ENCODE results near the gene FANCG.

DNA sequence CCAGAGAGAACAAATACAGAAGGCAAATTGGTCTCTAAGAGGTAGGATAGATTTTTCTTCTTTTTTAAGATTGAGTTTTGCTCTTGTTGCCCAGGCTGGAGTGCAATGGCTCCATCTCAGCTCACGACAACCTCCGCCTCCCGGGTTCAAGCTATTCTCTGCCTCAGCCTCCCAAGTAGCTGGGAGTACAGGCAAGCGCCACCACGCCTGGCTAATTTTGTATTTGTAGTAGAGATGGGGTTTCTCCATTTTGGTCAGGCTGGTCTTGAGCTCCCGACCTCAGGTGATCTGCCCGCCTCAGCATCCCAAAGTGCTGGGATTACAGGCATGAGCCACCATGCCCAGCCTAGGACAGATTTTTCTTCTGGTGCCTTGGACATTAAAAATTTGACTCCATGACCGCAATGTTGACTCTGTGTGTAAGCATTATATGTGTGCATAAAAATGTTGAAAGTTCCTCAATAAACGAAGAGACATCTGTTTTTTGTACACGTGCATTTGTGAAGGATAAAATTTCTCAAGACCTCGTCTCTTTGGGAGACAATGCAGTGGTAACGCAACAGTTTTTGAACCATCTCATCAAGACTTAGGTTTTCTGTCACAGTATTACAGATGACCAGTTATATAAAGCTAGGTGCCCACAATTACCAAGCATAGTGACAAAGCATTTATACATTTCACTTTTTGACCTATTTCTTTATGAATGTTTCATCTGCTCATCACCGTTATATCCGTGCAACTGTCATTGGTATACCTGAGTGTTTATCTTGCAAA lies 24.7 kb downstream of the FANCG start:
- TF ChIP-seq CREB1 (IDR thresholded peaks at IDR 0.05; ENCODE audit: low read depth), result no peak
- no peak for TF ChIP-seq RAD21 (IDR thresholded peaks at IDR 0.05; ENCODE audit: low read depth)
- TF ChIP-seq, protein P1, sequence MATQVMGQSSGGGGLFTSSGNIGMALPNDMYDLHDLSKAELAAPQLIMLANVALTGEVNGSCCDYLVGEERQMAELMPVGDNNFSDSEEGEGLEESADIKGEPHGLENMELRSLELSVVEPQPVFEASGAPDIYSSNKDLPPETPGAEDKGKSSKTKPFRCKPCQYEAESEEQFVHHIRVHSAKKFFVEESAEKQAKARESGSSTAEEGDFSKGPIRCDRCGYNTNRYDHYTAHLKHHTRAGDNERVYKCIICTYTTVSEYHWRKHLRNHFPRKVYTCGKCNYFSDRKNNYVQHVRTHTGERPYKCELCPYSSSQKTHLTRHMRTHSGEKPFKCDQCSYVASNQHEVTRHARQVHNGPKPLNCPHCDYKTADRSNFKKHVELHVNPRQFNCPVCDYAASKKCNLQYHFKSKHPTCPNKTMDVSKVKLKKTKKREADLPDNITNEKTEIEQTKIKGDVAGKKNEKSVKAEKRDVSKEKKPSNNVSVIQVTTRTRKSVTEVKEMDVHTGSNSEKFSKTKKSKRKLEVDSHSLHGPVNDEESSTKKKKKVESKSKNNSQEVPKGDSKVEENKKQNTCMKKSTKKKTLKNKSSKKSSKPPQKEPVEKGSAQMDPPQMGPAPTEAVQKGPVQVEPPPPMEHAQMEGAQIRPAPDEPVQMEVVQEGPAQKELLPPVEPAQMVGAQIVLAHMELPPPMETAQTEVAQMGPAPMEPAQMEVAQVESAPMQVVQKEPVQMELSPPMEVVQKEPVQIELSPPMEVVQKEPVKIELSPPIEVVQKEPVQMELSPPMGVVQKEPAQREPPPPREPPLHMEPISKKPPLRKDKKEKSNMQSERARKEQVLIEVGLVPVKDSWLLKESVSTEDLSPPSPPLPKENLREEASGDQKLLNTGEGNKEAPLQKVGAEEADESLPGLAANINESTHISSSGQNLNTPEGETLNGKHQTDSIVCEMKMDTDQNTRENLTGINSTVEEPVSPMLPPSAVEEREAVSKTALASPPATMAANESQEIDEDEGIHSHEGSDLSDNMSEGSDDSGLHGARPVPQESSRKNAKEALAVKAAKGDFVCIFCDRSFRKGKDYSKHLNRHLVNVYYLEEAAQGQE (IDR thresholded peaks at IDR 0.05; ENCODE audit: low read depth), result no peak
- TF ChIP-seq NFIC (IDR thresholded peaks at IDR 0.05), result no peak
- TF ChIP-seq ZBTB7A (IDR thresholded peaks at IDR 0.05; ENCODE audit: low read depth), result no peak
- no peak for TF ChIP-seq CEBPB (IDR thresholded peaks at IDR 0.05)
- TF ChIP-seq EP300 (IDR thresholded peaks at IDR 0.05; ENCODE audit: borderline replicate concordance), result no peak
- TF ChIP-seq TAF1 (IDR thresholded peaks at IDR 0.05; ENCODE audit: low read depth), result no peak
- TF ChIP-seq, protein P2, sequence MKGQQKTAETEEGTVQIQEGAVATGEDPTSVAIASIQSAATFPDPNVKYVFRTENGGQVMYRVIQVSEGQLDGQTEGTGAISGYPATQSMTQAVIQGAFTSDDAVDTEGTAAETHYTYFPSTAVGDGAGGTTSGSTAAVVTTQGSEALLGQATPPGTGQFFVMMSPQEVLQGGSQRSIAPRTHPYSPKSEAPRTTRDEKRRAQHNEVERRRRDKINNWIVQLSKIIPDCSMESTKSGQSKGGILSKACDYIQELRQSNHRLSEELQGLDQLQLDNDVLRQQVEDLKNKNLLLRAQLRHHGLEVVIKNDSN (IDR thresholded peaks at IDR 0.05), result no peak
- no peak for TF ChIP-seq YY1 (IDR thresholded peaks at IDR 0.05; ENCODE audit: low read depth)
- TF ChIP-seq FOXM1 (IDR thresholded peaks at IDR 0.05; ENCODE audit: borderline replicate concordance, low read depth), result no peak
